Breast epithelium (tissue), 4 donors: ENCODE results near the gene GRIK1. TPM values are rescaled to one million over a fixed set of nuclear protein-coding genes. Genes with fewer than 3 reads are reported as not detected.
"Not testable (repeated sequence)": the region's sequence is repeated elsewhere in the genome, so short reads cannot be mapped to it uniquely, and the experiment has no call there.

Experiments
- DNase-seq, 2 donors: peaks; one replicate each; pipeline ENCODE4 v3.0.0-alpha.2; 2019; ENCODE audit warnings: low spot score in 2 of 2
- H3K27ac ChIP-seq, 2 donors: fragments of 200-600 bp; sonication (generic) in 1 of 2; one replicate each; pipeline ENCODE4 v1.5.1; 2016 to 2019; ENCODE audit warnings: mild to moderate bottlenecking in 1 of 2
- H3K27me3 ChIP-seq, 2 donors: fragments of 200-600 bp; sonication (generic) in 1 of 2; one replicate each; pipeline versions ENCODE4 v1.5.1 to v1.6.0; 2017 to 2019; ENCODE audit warnings: control low read depth in 1 of 2, mild to moderate bottlenecking in 1 of 2
- H3K36me3 ChIP-seq: fragments of 200-600 bp; one replicate; pipeline ENCODE4 v1.5.1; 2019
- H3K4me1 ChIP-seq, 2 donors: fragments of 200-600 bp; sonication (generic); one replicate each; pipeline ENCODE4 v1.5.1; 2016 to 2019; ENCODE audit warnings: control low read depth in 1 of 2
- H3K4me3 ChIP-seq, 3 donors: fragments of 200-600 bp; sonication (generic); 1 replicate in 2 of 3; 2 replicates in 1 of 3; pipeline ENCODE4 v1.5.1; 2016 to 2019; ENCODE audit warnings: mild to moderate bottlenecking in 3 of 3, moderate library complexity in 2 of 3
- H3K9me3 ChIP-seq, 2 donors: fragments of 200-600 bp; sonication (generic) in 1 of 2; one replicate each; pipeline ENCODE4 v1.5.1; 2016 to 2019; ENCODE audit warnings: control low read depth in 1 of 2
- CTCF ChIP-seq, 3 donors: fragments of 450-650 bp; IDR thresholded peaks; one replicate each; pipeline ENCODE4 v1.5.1; 2016 to 2017; ENCODE audit warnings: antibody characterized with exemption in 3 of 3, mild to moderate bottlenecking in 3 of 3, moderate library complexity in 3 of 3
- POLR2A ChIP-seq: fragments of 450-650 bp; IDR thresholded peaks from one replicate; pipeline ENCODE4 v1.6.1; 2016; ENCODE audit warnings: antibody characterized with exemption, mild to moderate bottlenecking, moderate library complexity
- POLR2AphosphoS5 ChIP-seq, 3 donors: sonication (generic); formaldehyde crosslinking; IDR thresholded peaks; one replicate each; pipeline ENCODE4 v1.6.1; 2017; ENCODE audit warnings: antibody characterized with exemption in 3 of 3
- intact Hi-C: fragments of 100-400 bp; cut with DNase I; formaldehyde crosslinking; loops from one replicate; pipeline ENCODE4 v1.15.1; 2023; ENCODE audit warnings: low total_unique reads
- total RNA-seq, 3 donors: library from RNA; depleted of rRNA; stranded (reverse); fragments of >200 nt; gene quantifications; one replicate each; pipeline ENCODE4 v1.1.0, GENCODE V29; 2016

The GRIK1 gene
- total RNA-seq, 3 donors from 2014 or later = 0.33 to 1.3 TPM; not detected in 1

DNA sequence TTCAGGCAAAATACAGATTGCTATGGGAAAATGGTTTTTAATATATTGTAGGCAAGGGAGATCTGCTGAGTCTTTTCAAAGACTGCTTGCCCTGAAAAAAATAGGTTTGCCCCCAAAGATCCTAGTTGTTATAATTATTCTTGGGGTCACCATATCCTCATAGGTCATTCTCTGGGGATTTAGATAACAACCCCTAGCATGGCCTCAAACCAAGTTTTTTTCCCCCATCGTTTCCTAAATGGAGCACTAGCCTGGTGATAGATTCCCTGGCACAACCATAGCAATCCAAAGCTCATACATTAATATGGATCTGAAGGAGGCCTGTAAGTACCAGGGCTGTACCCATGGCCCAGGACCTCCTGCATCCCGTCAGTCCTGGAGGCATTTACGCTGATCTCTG lies 325.9 kb downstream of the GRIK1 start:
- intact Hi-C loops = no loop called here
- no peak for DNase-seq

DNA sequence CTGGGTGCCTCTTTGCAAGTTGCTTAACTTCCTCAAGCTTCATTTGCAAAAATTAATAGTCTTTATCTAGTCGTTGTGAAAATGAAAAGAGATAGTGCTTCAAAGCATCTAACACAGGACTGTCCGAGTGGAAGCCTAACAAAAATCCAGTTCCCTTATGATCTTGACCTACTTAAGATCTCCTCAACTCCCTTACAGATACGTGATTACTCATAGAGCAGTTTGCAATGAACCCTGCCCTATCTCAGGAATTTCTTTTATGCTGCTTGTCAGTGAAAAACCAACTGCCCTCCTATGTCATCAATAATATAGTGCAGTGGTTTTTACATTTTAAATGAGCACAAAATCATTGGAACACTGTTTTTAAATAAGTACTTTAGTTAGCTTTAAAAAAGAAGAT lies 326.8 kb downstream of the GRIK1 start:
- Histone ChIP-seq H3K27me3 (no peaks in the 10 kb centered on the region), H3K36me3 (no peaks in the 10 kb centered on the region), H3K4me1 (no peaks in the 10 kb centered on the region), H3K9me3 (no peaks in the 10 kb centered on the region), H3K4me3 (no peak overlapping the region), H3K27ac (no peak overlapping the region)
- DNase-seq = no peak
- no peak for TF ChIP-seq CTCF (IDR thresholded peaks at IDR 0.05)
- TF ChIP-seq POLR2A = no peak
- TF ChIP-seq POLR2AphosphoS5 (IDR thresholded peaks at IDR 0.05) = no peak
- intact Hi-C loops = no loop called here

More for the DNA sequence above, 325.9 kb downstream of the GRIK1 start:
- Histone ChIP-seq H3K4me3 (no peak overlapping the region), H3K27ac (no peak overlapping the region), H3K9me3 (no peaks in the 10 kb centered on the region), H3K36me3 (no peaks in the 10 kb centered on the region), H3K4me1 (no peaks in the 10 kb centered on the region), H3K27me3 (no peaks in the 10 kb centered on the region)
- TF ChIP-seq CTCF (IDR thresholded peaks at IDR 0.05) (no peak), POLR2A (no peak), POLR2AphosphoS5 (IDR thresholded peaks at IDR 0.05) (no peak)

DNA sequence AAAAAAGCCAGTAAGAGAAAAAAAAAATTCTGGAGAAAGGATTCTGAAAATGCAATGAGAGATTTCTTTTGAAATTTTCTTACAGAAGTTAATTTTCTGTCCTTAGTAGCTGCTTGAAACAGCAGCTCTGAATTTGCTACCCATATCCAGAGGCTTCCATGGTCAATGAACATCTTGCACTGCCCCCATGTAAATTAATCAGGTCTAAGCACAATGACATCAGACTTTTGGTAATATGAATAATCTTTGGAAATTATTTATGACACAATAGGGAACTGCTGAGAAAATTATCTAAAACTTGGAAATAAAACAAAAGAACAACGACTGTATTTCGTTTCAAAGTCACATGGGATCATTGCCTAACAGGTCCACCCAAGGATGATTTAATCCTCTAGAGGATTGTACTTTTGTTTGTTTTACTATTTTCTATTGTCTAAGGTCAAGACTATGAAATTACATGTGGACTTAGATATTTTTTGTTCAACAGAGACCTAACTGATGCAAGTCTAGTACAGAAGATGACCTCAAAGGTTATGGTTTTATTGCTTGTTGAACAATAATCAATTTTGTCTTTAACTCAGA lies 328.9 kb downstream of the GRIK1 start:
- Histone ChIP-seq H3K4me3 (no peak overlapping the region), H3K27ac (no peak overlapping the region), H3K27me3 (no peaks in the 10 kb centered on the region), H3K9me3 (no peaks in the 10 kb centered on the region), H3K36me3 (no peaks in the 10 kb centered on the region), H3K4me1 (no peaks in the 10 kb centered on the region)
- TF ChIP-seq POLR2A (no peak), POLR2AphosphoS5 (IDR thresholded peaks at IDR 0.05) (no peak), CTCF (IDR thresholded peaks at IDR 0.05) (no peak)
- DNase-seq = no peak
- intact Hi-C loops = no loop called here

GRCh38 chr21:29606613-29607012 lies 333.2 kb downstream of the GRIK1 start:
- Histone ChIP-seq H3K27me3 (no peaks in the 10 kb centered on the region), H3K9me3 (no peaks in the 10 kb centered on the region), H3K36me3 (no peaks in the 10 kb centered on the region), H3K4me3 (no peak overlapping the region), H3K4me1 (no peaks in the 10 kb centered on the region), H3K27ac (no peak overlapping the region)
- no peak for DNase-seq
- TF ChIP-seq POLR2AphosphoS5 (IDR thresholded peaks at IDR 0.05) = no peak
- no peak for TF ChIP-seq CTCF (IDR thresholded peaks at IDR 0.05)
- TF ChIP-seq POLR2A = no peak
- intact Hi-C loops = no loop called here

GRCh38 chr21:29605219-29605618 lies 334.6 kb downstream of the GRIK1 start:
- intact Hi-C loops, H3K9me3 ChIP-seq, H3K4me3 ChIP-seq, H3K36me3 ChIP-seq, H3K27me3 ChIP-seq, H3K27ac ChIP-seq, H3K4me1 ChIP-seq, DNase-seq: not testable (repeated sequence)

DNA sequence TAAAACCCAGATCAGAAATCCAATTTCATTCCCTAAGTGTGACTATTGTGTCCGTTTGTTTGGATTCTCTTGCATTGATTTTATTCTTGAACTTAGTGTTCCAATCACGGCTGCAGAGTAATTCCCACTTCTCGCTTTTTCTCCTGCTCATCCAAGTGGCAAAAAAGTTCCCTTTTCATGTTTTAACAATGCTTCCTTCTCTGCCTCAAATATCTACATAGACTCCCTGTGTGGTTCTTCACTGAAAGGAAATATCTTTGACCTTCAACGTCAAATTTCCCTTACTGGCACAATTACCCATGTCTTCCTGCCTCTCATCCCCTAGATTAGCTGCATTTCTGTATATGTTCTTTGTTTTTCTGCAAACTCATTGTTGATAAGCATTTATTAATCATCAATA lies 335.7 kb downstream of the GRIK1 start:
- no peak for TF ChIP-seq POLR2AphosphoS5 (IDR thresholded peaks at IDR 0.05)
- no peak for TF ChIP-seq POLR2A
- no peak for TF ChIP-seq CTCF (IDR thresholded peaks at IDR 0.05)
- H3K27ac ChIP-seq = no peak overlapping the region
- intact Hi-C loops = no loop called here
- DNase-seq = no peak
- no peaks in the 10 kb centered on the region for H3K36me3 ChIP-seq
- H3K4me1 ChIP-seq = no peaks in the 10 kb centered on the region
- no peaks in the 10 kb centered on the region for H3K9me3 ChIP-seq
- H3K4me3 ChIP-seq = no peak overlapping the region
- H3K27me3 ChIP-seq = no peaks in the 10 kb centered on the region
